Ureter (tissue), 1 donor: ENCODE measurements around the gene TECTB. TPM values are rescaled to one million over a fixed set of nuclear protein-coding genes. Genes with fewer than 3 reads are reported as not detected.

Source experiments
- DNase-seq: peaks from one replicate; pipeline ENCODE4 v3.0.0-alpha.2; 2020; ENCODE audit warnings: low spot score
- total RNA-seq: library from RNA; stranded (reverse); gene quantifications from one replicate; pipeline ENCODE4 v1.2.4, GENCODE V29; 2023
- donor health status: DM: yes; HTN: yes; CAD: no.

TECTB gene
- total RNA-seq, 1 donor from 2014 or later: not detected

DNA sequence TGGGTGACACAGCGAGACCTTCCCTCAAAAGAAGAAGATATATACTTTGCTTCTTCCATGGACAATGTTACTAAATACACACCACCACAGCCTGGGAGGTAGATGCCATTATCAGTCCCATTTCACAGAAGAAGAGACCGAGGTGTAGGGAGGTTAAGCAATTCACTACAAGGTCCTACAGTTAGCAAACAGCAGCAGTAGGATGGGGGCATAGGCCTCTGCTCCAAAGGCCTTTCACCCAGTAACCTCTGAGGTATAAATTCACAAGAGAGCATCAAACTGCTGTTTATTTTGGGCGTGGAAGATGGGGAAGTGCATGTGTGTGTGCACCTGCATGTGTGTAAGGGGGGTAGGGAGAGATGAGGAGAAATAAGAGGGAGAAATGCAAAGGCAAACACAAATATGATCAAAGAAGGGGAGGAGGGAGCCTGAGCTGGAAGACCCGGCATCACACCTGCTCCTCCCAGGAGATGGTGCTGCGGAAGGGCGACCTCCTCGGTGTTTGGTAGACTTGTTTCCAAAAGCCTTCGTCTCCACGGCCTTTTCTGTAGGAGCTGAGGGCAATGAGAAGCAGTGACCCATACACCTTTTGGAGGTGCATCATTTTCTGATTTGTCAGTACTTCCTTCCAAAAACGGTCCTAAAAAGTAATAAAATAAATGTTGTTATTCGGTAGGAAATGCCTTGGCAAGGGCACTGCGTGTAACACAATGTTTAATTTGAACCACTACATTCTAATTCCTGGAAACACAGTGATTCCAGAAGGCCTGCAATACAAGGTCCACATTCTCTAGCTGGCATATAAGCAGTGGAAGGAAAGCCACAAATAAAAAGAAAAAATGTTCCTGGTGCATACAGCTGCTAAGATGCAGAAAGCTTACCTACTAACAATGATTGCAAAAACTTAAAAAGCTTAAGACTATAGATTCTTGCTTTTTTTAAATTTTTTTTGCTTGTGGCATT, 64.8 kb downstream of the TECTB start:
- DNase-seq: no peak

DNA sequence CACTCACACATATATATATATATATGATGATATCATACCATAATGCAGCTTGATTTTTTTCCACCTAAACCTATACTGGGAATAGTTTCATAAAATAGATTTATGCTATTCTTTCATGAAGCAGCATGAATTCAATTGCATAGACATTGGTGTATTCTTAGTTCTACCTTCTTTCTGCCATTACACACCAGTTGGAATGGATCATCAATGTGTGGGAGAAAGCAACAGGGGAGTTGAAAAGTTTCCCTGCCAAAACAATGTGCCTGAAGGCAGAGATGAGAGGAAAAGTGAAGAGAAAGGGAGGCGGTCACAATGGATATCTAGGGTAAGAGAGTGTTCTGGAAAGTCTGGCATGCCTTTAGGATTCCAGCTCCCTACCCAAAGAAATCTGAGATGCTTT, 65.6 kb downstream of the TECTB start:
- DNase-seq: no peak

DNA sequence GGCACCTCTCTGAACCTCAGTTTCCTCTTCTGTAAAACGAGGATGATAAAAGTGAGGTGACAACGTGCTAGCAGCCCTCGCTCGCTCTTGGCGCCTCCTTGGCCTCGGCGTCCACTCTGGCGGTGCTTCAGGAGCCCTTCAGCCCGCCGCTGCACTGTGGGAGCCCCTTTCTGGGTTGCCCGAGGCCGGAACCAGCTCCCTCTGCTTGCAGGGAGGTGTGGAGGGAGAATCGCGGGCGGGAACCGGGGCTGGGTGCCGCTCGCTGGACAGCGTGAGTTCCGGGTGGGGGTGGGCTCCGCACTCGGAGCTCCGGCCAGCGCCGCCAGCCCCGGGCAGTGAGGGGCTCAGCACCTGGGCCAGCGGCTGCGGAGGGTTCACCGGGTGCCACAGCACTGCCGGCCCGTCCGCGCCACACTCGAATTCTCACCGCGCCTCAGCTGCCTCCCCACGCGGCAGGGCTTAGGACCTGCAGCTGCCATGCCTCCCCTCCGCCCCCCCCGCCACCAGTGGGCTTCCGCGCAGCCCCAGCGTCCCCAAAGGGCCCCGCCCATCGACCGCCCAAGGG, 66.4 kb downstream of the TECTB start:
- no peak for DNase-seq

DNA sequence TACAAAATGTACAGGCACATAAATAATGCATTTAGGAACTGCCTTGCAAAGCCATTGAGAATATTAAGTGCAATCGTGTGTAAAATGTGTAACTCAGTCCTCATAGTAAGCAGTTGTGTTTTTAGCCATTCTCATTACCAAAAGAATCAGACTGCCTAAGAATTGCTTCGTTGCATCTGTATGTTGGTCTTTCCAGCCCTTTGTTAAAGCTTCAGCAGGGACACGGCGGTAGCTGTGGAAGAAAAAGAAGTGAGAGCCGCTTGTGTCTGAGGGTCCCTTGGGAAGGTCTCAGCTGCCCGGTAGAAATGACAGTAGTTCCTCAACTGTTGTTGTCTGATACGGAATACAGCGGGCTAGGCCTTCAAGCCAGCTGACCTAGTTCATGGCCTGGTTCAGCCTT, 67.9 kb downstream of the TECTB start:
- DNase-seq: no peak

DNA sequence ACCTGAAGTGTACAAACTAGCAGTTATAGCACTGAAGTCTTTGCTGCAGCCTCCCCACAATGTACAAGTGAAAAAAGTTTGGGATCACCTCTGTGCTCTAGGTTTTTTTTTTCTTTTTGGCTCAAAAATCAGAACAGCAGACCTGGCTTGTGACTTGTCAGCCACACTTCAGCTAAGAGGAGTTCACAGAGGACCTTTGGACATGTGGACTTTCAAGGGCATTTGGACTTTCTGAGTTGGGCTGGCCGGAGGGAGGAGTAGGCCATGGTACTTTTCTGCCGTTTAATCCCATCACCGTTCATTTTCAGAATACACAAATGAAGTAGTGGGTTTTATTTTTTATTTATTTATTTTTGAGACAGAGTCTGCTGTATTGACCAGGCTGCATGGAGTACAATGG, 68.8 kb downstream of the TECTB start:
- DNase-seq: no peak

DNA sequence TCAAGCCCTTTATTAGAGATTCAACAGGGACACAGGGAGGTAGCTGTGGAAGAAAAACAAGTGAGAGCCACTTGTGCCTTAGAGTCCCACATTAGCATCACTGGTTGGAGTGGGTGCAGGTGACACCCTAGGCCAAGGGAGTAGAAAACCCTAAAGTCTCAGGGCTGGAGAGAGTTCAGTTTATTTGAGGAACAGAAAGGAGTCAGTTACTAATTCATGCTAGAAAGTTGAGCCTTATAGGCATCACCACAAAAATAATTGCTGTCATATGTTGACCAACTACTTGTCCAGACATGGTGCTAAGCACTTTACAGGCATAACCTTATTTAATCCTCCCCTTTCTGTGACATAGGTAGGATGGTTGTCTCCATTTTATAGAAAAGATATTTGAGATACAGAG, 69.8 kb downstream of the TECTB start:
- DNase-seq: no peak

Other genes starting within 250 kb of the TECTB start
- 12.7 TPM for gene GPAM, start 99.6 kb upstream of the TECTB start, total RNA-seq
- gene ACSL5, start 90.7 kb downstream of the TECTB start, total RNA-seq: 117 TPM
- gene ZDHHC6, start 163.5 kb downstream of the TECTB start, total RNA-seq: 42.1 TPM
- gene VTI1A, start 163.8 kb downstream of the TECTB start, total RNA-seq: 50.4 TPM